H9 (cell line): Measurements from ENCODE around the gene COL17A1. TPM values are rescaled to one million over a fixed set of nuclear protein-coding genes. Genes with fewer than 3 reads are reported as not detected.

Experiments used
- DNase-seq: peaks from one replicate; pipeline ENCODE4 v3.0.0-alpha.2; 2017
- H2AFZ ChIP-seq: one replicate; pipeline ENCODE4 v1.6.1; 2013; ENCODE audit warnings: mild to moderate bottlenecking, low read length, control low read depth, moderate library complexity
- H2AK5ac ChIP-seq: 2 replicates; pipeline ENCODE4 v1.6.1; 2013; ENCODE audit warnings: low read length, control low read depth, mixed read lengths; ENCODE audit not compliant: insufficient read length
- H2BK120ac ChIP-seq: one replicate; pipeline ENCODE4 v1.6.1; 2013; ENCODE audit warnings: low read depth, mild to moderate bottlenecking, low read length, control low read depth, inconsistent platforms; ENCODE audit not compliant: poor library complexity, severe bottlenecking
- H2BK12ac ChIP-seq: 2 replicates; pipeline ENCODE4 v1.6.1; 2013; ENCODE audit warnings: low read length, control low read depth, mixed read lengths, low read depth; ENCODE audit not compliant: insufficient read length
- H2BK15ac ChIP-seq: 2 replicates; pipeline ENCODE4 v1.6.1; 2013; ENCODE audit warnings: low read depth, low read length, control low read depth
- H2BK20ac ChIP-seq: one replicate; pipeline ENCODE4 v1.6.1; 2013; ENCODE audit warnings: low read depth, mild to moderate bottlenecking, low read length, control low read depth, inconsistent platforms; ENCODE audit not compliant: poor library complexity, severe bottlenecking
- H2BK5ac ChIP-seq: 2 replicates; pipeline ENCODE4 v1.6.1; 2013; ENCODE audit warnings: low read length, control low read depth, mixed read lengths; ENCODE audit not compliant: insufficient read length
- H3K14ac ChIP-seq: 2 replicates; pipeline ENCODE4 v1.6.1; 2013; ENCODE audit warnings: low read length, control low read depth; ENCODE audit not compliant: insufficient read depth
- H3K18ac ChIP-seq: 2 replicates; pipeline ENCODE4 v1.6.1; 2013; ENCODE audit warnings: low read depth, mild to moderate bottlenecking, mixed read lengths, low read length, control low read depth; ENCODE audit not compliant: insufficient read length
- H3K23ac ChIP-seq: 2 replicates; pipeline ENCODE4 v1.6.1; 2013; ENCODE audit warnings: low read length, control low read depth, mixed read lengths, low read depth; ENCODE audit not compliant: insufficient read length
- H3K23me2 ChIP-seq: 2 replicates; pipeline ENCODE4 v1.6.1; 2013; ENCODE audit warnings: low read depth, mild to moderate bottlenecking, mixed read lengths, low read length, control low read depth; ENCODE audit not compliant: insufficient read length, poor library complexity, severe bottlenecking
- H3K27ac ChIP-seq: 2 replicates; pipeline ENCODE4 v1.5.1; 2013; ENCODE audit warnings: low read length, control low read depth, mixed read lengths, low read depth; ENCODE audit not compliant: insufficient read length
- H3K27me3 ChIP-seq: 2 replicates; pipeline ENCODE4 v1.6.1; 2013; ENCODE audit warnings: low read length, control low read depth, inconsistent platforms; ENCODE audit not compliant: insufficient read depth
- H3K4ac ChIP-seq: 2 replicates; pipeline ENCODE4 v1.6.1; 2013; ENCODE audit warnings: low read depth, mild to moderate bottlenecking, control low read depth, inconsistent platforms, low read length, moderate library complexity
- H3K4me1 ChIP-seq: 2 replicates; pipeline ENCODE4 v1.6.1; 2013; ENCODE audit warnings: low read length, control low read depth, inconsistent platforms; ENCODE audit not compliant: insufficient read depth
- H3K4me2 ChIP-seq: 2 replicates; pipeline ENCODE4 v1.6.1; 2013; ENCODE audit warnings: low read length, control low read depth, mixed read lengths; ENCODE audit not compliant: insufficient read length, insufficient read depth
- H3K56ac ChIP-seq: 2 replicates; pipeline ENCODE4 v1.6.1; 2013; ENCODE audit warnings: low read depth, mild to moderate bottlenecking, mixed read lengths, low read length, control low read depth; ENCODE audit not compliant: insufficient read length
- H3K79me1 ChIP-seq: 2 replicates; pipeline ENCODE4 v1.6.1; 2013; ENCODE audit warnings: low read depth, mild to moderate bottlenecking, moderate library complexity, low read length, control low read depth, inconsistent platforms; ENCODE audit not compliant: insufficient read depth, poor library complexity, severe bottlenecking
- H3K79me2 ChIP-seq: 2 replicates; pipeline ENCODE4 v1.6.1; 2013; ENCODE audit warnings: low read length, control low read depth, inconsistent platforms; ENCODE audit not compliant: insufficient read depth
- H3K9ac ChIP-seq: 2 replicates; pipeline ENCODE4 v1.6.1; 2013; ENCODE audit warnings: low read length, control low read depth, mixed read lengths; ENCODE audit not compliant: insufficient read length; ENCODE audit errors: extremely low read depth
- H3K9me3 ChIP-seq: one replicate; pipeline ENCODE4 v1.6.1; 2013; ENCODE audit warnings: low read depth, low read length, inconsistent platforms; ENCODE audit not compliant: control insufficient read depth
- H3T11ph ChIP-seq: one replicate; pipeline ENCODE4 v1.6.1; 2013; ENCODE audit warnings: mild to moderate bottlenecking, low read length, control low read depth, inconsistent platforms
- H4K20me1 ChIP-seq: one replicate; pipeline ENCODE4 v1.6.1; 2013; ENCODE audit not compliant: control insufficient read depth, insufficient read length, insufficient read depth
- H4K5ac ChIP-seq: 2 replicates; pipeline ENCODE4 v1.6.1; 2013; ENCODE audit warnings: low read depth, mild to moderate bottlenecking, mixed read lengths, low read length, control low read depth; ENCODE audit not compliant: insufficient read length
- H4K8ac ChIP-seq: replicated peaks from 2 replicates; pipeline ENCODE4 v1.6.1; 2013; ENCODE audit warnings: low read length, control low read depth, mixed read lengths, low read depth; ENCODE audit not compliant: insufficient read length
- H4K91ac ChIP-seq: 2 replicates; pipeline ENCODE4 v1.6.1; 2013; ENCODE audit warnings: low read depth, mild to moderate bottlenecking, moderate library complexity, mixed read lengths, low read length, control low read depth; ENCODE audit not compliant: insufficient read length
- H3K27ac Mint-ChIP-seq, 3 experiments: 2 replicates in 2 of 3; 3 replicates in 1 of 3; pipeline ENCODE4 v1.8.0; 2020 to 2021; ENCODE audit warnings: mixed read lengths in 3 of 3, mild to moderate bottlenecking in 1 of 3, moderate library complexity in 1 of 3
- H3K27me3 Mint-ChIP-seq: 2 replicates; pipeline ENCODE4 v1.8.0; 2021; ENCODE audit warnings: low read depth, mild to moderate bottlenecking, moderate library complexity, mixed read lengths
- H3K36me3 Mint-ChIP-seq, 3 experiments: 2 replicates in 2 of 3; 3 replicates in 1 of 3; pipeline ENCODE4 v1.8.0; 2020 to 2021; ENCODE audit warnings: low read depth in 3 of 3, mixed read lengths in 3 of 3; ENCODE audit not compliant: insufficient read depth in 1 of 3
- H3K4me1 Mint-ChIP-seq, 2 experiments: 2 replicates each; pipeline ENCODE4 v1.8.0; 2020; ENCODE audit warnings: mixed read lengths in 2 of 2
- H3K4me3 Mint-ChIP-seq, 2 experiments: 2 replicates in 1 of 2; 3 replicates in 1 of 2; pipeline ENCODE4 v1.8.0; 2020 to 2021; ENCODE audit warnings: mild to moderate bottlenecking in 2 of 2, mixed read lengths in 2 of 2, moderate library complexity in 1 of 2
- H3K9me3 Mint-ChIP-seq, 2 experiments: 2 replicates in 1 of 2; 3 replicates in 1 of 2; pipeline ENCODE4 v1.8.0; 2020; ENCODE audit warnings: mild to moderate bottlenecking in 2 of 2, mixed read lengths in 2 of 2, moderate library complexity in 1 of 2
- CTCF ChIP-seq: fragments of 200-600 bp; sonication (generic); conservative IDR thresholded peaks from 3 replicates; pipeline ENCODE4 v1.8.0; 2021; ENCODE audit warnings: antibody characterized with exemption, mild to moderate bottlenecking
- WGBS: extraction: QIAGEN DNeasy Blood & Tissue Kit; methylation state at CpG from one replicate; pipeline ENCODE4 v1.1.7; 2013; ENCODE audit warnings: missing lambda C conversion rate, low lambda C conversion rate, mixed read lengths; ENCODE audit not compliant: insufficient read length; ENCODE audit errors: extremely low coverage; 5-methylcytosine and 5-hydroxymethylcytosine counted together
- total RNA-seq: library from RNA; stranded (reverse); gene quantifications from 2 replicates; pipeline ENCODE4 v1.2.1, GENCODE V29; 2021

COL17A1 gene
- total RNA-seq, 1 experiment from 2014 or later = 1.9 TPM

DNA sequence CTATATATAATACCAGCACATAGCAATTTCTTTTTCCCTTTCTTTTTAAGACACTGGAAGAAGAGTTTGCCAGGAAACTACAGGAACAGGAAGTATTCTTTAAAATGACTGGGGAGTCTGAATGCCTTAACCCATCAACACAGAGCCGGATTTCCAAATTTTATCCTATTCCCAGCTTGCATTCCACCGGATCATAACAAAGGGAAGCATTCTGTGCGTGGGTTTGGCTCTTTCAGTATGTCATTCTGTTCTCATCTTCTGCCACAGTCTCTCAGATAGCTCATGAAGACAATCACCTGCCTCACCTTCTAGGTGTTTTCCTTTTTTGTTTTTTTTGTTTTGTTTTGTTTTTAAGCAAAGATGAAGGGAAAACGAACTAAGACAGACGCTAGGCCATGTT is 60.2 kb downstream of the COL17A1 start:
- H3K4me2 ChIP-seq = no peak overlapping the region
- H4K20me1 ChIP-seq = no peaks in the 10 kb centered on the region
- no peak overlapping the region for H2BK15ac ChIP-seq
- no peaks in the 10 kb centered on the region for H3K79me2 ChIP-seq
- no peak overlapping the region for H3K9ac ChIP-seq
- no peak overlapping the region for H2BK120ac ChIP-seq
- H4K91ac ChIP-seq = no peak overlapping the region
- no peak overlapping the region for H3K14ac ChIP-seq
- H3K56ac ChIP-seq = no peak overlapping the region
- no peak overlapping the region for H3K18ac ChIP-seq
- no peaks in the 10 kb centered on the region for H3K79me1 ChIP-seq
- no peak overlapping the region for H4K5ac ChIP-seq
- Mint-ChIP-seq H3K4me3 (no peak overlapping the region), H3K9me3 (no peaks in the 10 kb centered on the region), H3K36me3 (peaks cover 2 to 35% (median 14%) of the 10 kb centered on the region in 3 experiments; a peak in 5 of 7 replicates), H3K27me3 (no peaks in the 10 kb centered on the region), H3K27ac (no peak overlapping the region), H3K4me1 (peaks cover 6 to 11% of the 10 kb centered on the region in 2 experiments)
- H3K23me2 ChIP-seq = no peaks in the 10 kb centered on the region
- H3K9me3 ChIP-seq = no peaks in the 10 kb centered on the region
- DNase-seq = no peak
- H3T11ph ChIP-seq = no peak overlapping the region
- H2AK5ac ChIP-seq = no peak overlapping the region
- no peak for TF ChIP-seq CTCF
- H3K27me3 ChIP-seq = no peaks in the 10 kb centered on the region
- H2BK5ac ChIP-seq = no peak overlapping the region
- no peak overlapping the region for H3K4ac ChIP-seq
- H2BK12ac ChIP-seq = no peak overlapping the region
- no peak overlapping the region for H3K23ac ChIP-seq
- H3K27ac ChIP-seq = no peak overlapping the region
- H2AFZ ChIP-seq = no peak overlapping the region
- H3K4me1 ChIP-seq = no peaks in the 10 kb centered on the region
- H2BK20ac ChIP-seq = no peak overlapping the region
- WGBS = no CpG with 5 or more reads among the region's 5 CpGs
- H4K8ac ChIP-seq = no peak overlapping the region
